Left lung (tissue), 10 donors: ENCODE results near the gene RETN. TPM values are rescaled to one million over a fixed set of nuclear protein-coding genes. Genes with fewer than 3 reads are reported as not detected.

Experiments
- ATAC-seq: fragments of 200-7000 bp; cut with Tn5 transposase; one replicate; pipeline ENCODE4 v1.9.1; 2020; ENCODE audit warnings: moderate library complexity
- DNase-seq, 4 donors: peaks; one replicate each; pipeline ENCODE4 v3.0.0-alpha.2; 2013 to 2020
- H3K27ac ChIP-seq, 2 donors: fragments of 200-600 bp; sonication (generic) in 1 of 2; one replicate each; pipeline versions ENCODE4 v1.5.0 to v1.8.0; 2020 to 2021
- H3K27me3 ChIP-seq, 2 donors: fragments of 200-600 bp; sonication (generic) in 1 of 2; one replicate each; pipeline versions ENCODE4 v1.5.0 to v1.8.0; 2020 to 2021
- H3K36me3 ChIP-seq, 2 donors: fragments of 200-600 bp; sonication (generic) in 1 of 2; one replicate each; pipeline versions ENCODE4 v1.5.0 to v1.8.0; 2020 to 2021
- H3K4me1 ChIP-seq, 2 donors: fragments of 200-600 bp; one replicate each; pipeline ENCODE4 v1.8.0; 2021
- H3K4me3 ChIP-seq, 2 donors: fragments of 200-600 bp; sonication (generic) in 1 of 2; one replicate each; pipeline versions ENCODE4 v1.5.0 to v1.8.0; 2020 to 2021; ENCODE audit warnings: mild to moderate bottlenecking in 1 of 2
- H3K9me3 ChIP-seq, 2 donors: fragments of 200-600 bp; sonication (generic) in 1 of 2; one replicate each; pipeline versions ENCODE4 v1.5.0 to v1.8.0; 2020 to 2021
- CTCF ChIP-seq, 2 donors: fragments of 200-600 bp; sonication (generic) in 1 of 2; IDR thresholded peaks; one replicate each; pipeline versions ENCODE4 v1.5.0 to v1.8.0; 2021; ENCODE audit warnings: antibody characterized with exemption in 2 of 2
- intact Hi-C, 2 donors: fragments of 100-400 bp; cut with DNase I; formaldehyde crosslinking; loops; one replicate each; pipeline versions ENCODE4 v1.11.2 to v1.14.2; 2022
- polyA plus RNA-seq, 6 donors: library from polyadenylated mRNA; unstranded; fragments of 120-200 nt; gene quantifications; one replicate each; pipeline ENCODE4 v1.2.1, GENCODE V29; 2013; ENCODE audit not compliant: insufficient read length in 6 of 6
- total RNA-seq, 2 donors: library from RNA; stranded (reverse); fragmentation: NEBNext Ultra II Directional; extraction: Animal tissue kit (Norgen Biotek cat#: 25700); gene quantifications; one replicate each; pipeline ENCODE4 v1.2.1, GENCODE V29; 2021
- donor health status: DM: no; HTN: yes; CAD: no.
- donor health status: DM: no; HTN: no; CAD: no.

RETN gene
- total and polyA plus RNA-seq, 8 donors = 1.2 to 22.4 (median 2.3) TPM

- H3K36me3 ChIP-seq = peaks cover 0 to 93% of the 10 kb centered on the region in 2 donors
- TF ChIP-seq CTCF (IDR thresholded peaks at IDR 0.05) = no peak
- no peak for DNase-seq
- no peaks in the 10 kb centered on the region for H3K9me3 ChIP-seq
- peaks cover 0 to 22% of the 10 kb centered on the region in 2 donors for H3K4me1 ChIP-seq
- no peak for ATAC-seq
- intact Hi-C loops = no loop called here
- H3K27me3 ChIP-seq = no peaks in the 10 kb centered on the region
- no peak overlapping the region for H3K4me3 ChIP-seq
- H3K27ac ChIP-seq = no peak overlapping the region
Measured at GRCh38 chr19:7622933-7623685, 45.7 kb upstream of the RETN start.

GRCh38 chr19:7623725-7624603, 44.9 kb upstream of the RETN start:
- TF ChIP-seq CTCF (IDR thresholded peaks at IDR 0.05) = no peak
- ATAC-seq (no peak), DNase-seq (peak in 1 of 4 donors; percentile 70)
- intact Hi-C loops = no loop called here
- Histone ChIP-seq H3K27me3 (no peaks in the 10 kb centered on the region), H3K4me3 (no peak overlapping the region), H3K4me1 (peaks cover 8 to 22% of the 10 kb centered on the region in 2 donors), H3K9me3 (no peaks in the 10 kb centered on the region), H3K36me3 (peaks cover 0 to 85% of the 10 kb centered on the region in 2 donors), H3K27ac (no peak overlapping the region)

- no peak for ATAC-seq
- Histone ChIP-seq H3K9me3 (no peaks in the 10 kb centered on the region), H3K4me1 (peaks cover 8 to 21% of the 10 kb centered on the region in 2 donors), H3K27ac (no peak overlapping the region), H3K27me3 (no peaks in the 10 kb centered on the region), H3K36me3 (peaks cover 0 to 76% of the 10 kb centered on the region in 2 donors), H3K4me3 (no peak overlapping the region)
- no peak for TF ChIP-seq CTCF (IDR thresholded peaks at IDR 0.05)
- intact Hi-C loops = no loop called here
- DNase-seq = peak in 1 of 4 donors; percentile 58
Measured at GRCh38 chr19:7624810-7625209, 44.0 kb upstream of the RETN start.

- no peak for TF ChIP-seq CTCF (IDR thresholded peaks at IDR 0.05)
- intact Hi-C loops = no loop called here
- DNase-seq (peak in 1 of 4 donors; percentile 75), ATAC-seq (no peak)
- Histone ChIP-seq H3K27me3 (no peaks in the 10 kb centered on the region), H3K4me3 (no peak overlapping the region), H3K36me3 (peaks cover 0 to 66% of the 10 kb centered on the region in 2 donors), H3K4me1 (peaks cover 14 to 23% of the 10 kb centered on the region in 2 donors), H3K27ac (no peak overlapping the region), H3K9me3 (no peaks in the 10 kb centered on the region)
Measured at GRCh38 chr19:7625763-7626372, 43.0 kb upstream of the RETN start.
